Lower lobe of right lung (tissue), 2 donors: ENCODE results near the gene ENTPD2. TPM values are rescaled to one million over a fixed set of nuclear protein-coding genes. Genes with fewer than 3 reads are reported as not detected.
A peak's percentile ranks its signal among the peaks of the same experiment; 100 is the strongest.
"Not testable (repeated sequence)": the region's sequence is repeated elsewhere in the genome, so short reads cannot be mapped to it uniquely, and the experiment has no call there.

Source experiments
- ATAC-seq, 2 donors: fragments of 200-7000 bp; cut with Tn5 transposase; one replicate each; pipeline ENCODE4 v1.9.1; 2020 to 2022; ENCODE audit warnings: mild to moderate bottlenecking in 2 of 2, moderate library complexity in 2 of 2
- DNase-seq: peaks from one replicate; pipeline ENCODE4 v3.0.0-alpha.2; 2020
- H3K27ac ChIP-seq: fragments of 200-600 bp; one replicate; pipeline ENCODE4 v1.8.0; 2022
- H3K27me3 ChIP-seq: fragments of 200-600 bp; one replicate; pipeline ENCODE4 v1.8.0; 2022; ENCODE audit warnings: low read depth
- H3K36me3 ChIP-seq: fragments of 200-600 bp; one replicate; pipeline ENCODE4 v1.8.0; 2022; ENCODE audit warnings: mild to moderate bottlenecking
- H3K4me1 ChIP-seq: fragments of 200-600 bp; one replicate; pipeline ENCODE4 v1.8.0; 2022
- H3K4me3 ChIP-seq: fragments of 200-600 bp; one replicate; pipeline ENCODE4 v1.8.0; 2022; ENCODE audit warnings: mild to moderate bottlenecking
- H3K9me3 ChIP-seq: fragments of 200-600 bp; one replicate; pipeline ENCODE4 v1.8.0; 2022
- intact Hi-C: fragments of 100-400 bp; cut with DNase I; formaldehyde crosslinking; loops from one replicate; pipeline ENCODE4 v1.11.0; 2022
- total RNA-seq: library from RNA; stranded (reverse); fragmentation: NEBNext Ultra II Directional; extraction: Animal tissue kit (Norgen Biotek cat#: 25700); gene quantifications from one replicate; pipeline ENCODE4 v1.2.1, GENCODE V29; 2021
- TF ChIP-seq, protein P1 (sequence below): fragments of 200-600 bp; IDR thresholded peaks from one replicate; pipeline ENCODE4 v1.8.0; 2022; ENCODE audit warnings: antibody characterized with exemption, mild to moderate bottlenecking
- donor health status: DM: no; HTN: yes; CAD: no; lungs with severe emphysema.

The ENTPD2 gene
- total RNA-seq, 1 donor from 2014 or later, result 0.62 TPM

DNA sequence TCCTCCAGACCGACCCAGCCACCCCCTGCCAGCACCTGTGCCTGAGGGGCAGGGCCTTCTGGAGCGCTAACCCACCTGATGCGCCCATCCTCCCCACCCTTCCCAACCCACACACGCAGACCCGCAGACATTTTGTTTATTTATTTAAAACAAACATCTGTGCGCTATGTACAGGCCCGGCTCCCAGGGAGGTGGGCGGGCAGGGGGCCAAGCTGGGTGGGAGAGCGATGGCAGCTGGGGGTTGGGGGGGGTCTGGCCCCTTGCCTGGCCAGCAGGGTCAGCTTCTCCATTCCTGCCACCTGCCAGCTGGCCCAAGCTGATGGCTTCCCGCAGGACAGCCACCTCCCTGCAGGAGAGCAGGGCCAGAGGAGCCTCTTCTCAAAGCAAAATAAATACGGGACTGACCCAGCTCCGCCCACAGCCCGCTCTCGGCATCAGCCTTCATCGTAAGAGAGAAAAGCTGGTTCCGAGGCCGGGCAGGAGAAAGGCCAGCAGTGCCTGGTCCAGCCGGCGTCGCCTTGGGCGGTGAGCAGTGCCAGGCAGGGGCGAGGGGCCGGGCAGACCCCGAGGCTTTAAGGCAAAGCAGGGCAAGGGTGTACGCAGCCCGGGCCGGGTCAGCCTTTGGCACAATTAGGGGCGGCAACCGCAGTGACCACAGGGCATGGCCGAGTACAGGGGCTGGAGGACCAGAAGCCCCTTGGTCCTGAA is 46.6 kb downstream of the ENTPD2 start:
- DNase-seq (no peak), ATAC-seq (peak; percentile 4 to 34)
- TF ChIP-seq, protein P1, sequence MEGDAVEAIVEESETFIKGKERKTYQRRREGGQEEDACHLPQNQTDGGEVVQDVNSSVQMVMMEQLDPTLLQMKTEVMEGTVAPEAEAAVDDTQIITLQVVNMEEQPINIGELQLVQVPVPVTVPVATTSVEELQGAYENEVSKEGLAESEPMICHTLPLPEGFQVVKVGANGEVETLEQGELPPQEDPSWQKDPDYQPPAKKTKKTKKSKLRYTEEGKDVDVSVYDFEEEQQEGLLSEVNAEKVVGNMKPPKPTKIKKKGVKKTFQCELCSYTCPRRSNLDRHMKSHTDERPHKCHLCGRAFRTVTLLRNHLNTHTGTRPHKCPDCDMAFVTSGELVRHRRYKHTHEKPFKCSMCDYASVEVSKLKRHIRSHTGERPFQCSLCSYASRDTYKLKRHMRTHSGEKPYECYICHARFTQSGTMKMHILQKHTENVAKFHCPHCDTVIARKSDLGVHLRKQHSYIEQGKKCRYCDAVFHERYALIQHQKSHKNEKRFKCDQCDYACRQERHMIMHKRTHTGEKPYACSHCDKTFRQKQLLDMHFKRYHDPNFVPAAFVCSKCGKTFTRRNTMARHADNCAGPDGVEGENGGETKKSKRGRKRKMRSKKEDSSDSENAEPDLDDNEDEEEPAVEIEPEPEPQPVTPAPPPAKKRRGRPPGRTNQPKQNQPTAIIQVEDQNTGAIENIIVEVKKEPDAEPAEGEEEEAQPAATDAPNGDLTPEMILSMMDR, result no peak
- intact Hi-C loops, result no loop called here
- peaks cover 9% of the 10 kb centered on the region for H3K4me1 ChIP-seq
- H3K27me3 ChIP-seq, result no peaks in the 10 kb centered on the region
- no peak overlapping the region for H3K4me3 ChIP-seq
- H3K27ac ChIP-seq, result no peak overlapping the region
- peaks cover 14% of the 10 kb centered on the region for H3K36me3 ChIP-seq
- no peaks in the 10 kb centered on the region for H3K9me3 ChIP-seq

GRCh38 chr9:137006116-137007003 is 47.5 kb downstream of the ENTPD2 start:
- Histone ChIP-seq H3K36me3 (peaks cover 7% of the 10 kb centered on the region), H3K27ac (no peak overlapping the region), H3K9me3 (no peaks in the 10 kb centered on the region), H3K4me3 (no peak overlapping the region), H3K4me1 (peaks cover 9% of the 10 kb centered on the region), H3K27me3 (no peaks in the 10 kb centered on the region)
- TF ChIP-seq, protein P1, result no peak
- DNase-seq (no peak), ATAC-seq (peak; percentile 6 to 9)
- intact Hi-C loops, result no loop called here

- H3K36me3 ChIP-seq, H3K27ac ChIP-seq, ATAC-seq, DNase-seq, H3K9me3 ChIP-seq, H3K27me3 ChIP-seq, intact Hi-C loops, H3K4me3 ChIP-seq: not testable (repeated sequence)
- TF ChIP-seq, protein P1, result peak; percentile 47
- peaks cover 17% of the 10 kb centered on the region for H3K4me1 ChIP-seq
These were observed 49.6 kb downstream of the ENTPD2 start for GRCh38 chr9:137004285-137004684.

- DNase-seq, result no peak
These were observed 51.2 kb downstream of the ENTPD2 start for GRCh38 chr9:137002646-137003041.

GRCh38 chr9:137001857-137002645 is 51.8 kb downstream of the ENTPD2 start:
- Histone ChIP-seq H3K27ac (no peak overlapping the region), H3K4me1 (peaks cover 17% of the 10 kb centered on the region), H3K36me3 (no peaks in the 10 kb centered on the region), H3K27me3 (no peaks in the 10 kb centered on the region), H3K9me3 (no peaks in the 10 kb centered on the region), H3K4me3 (no peak overlapping the region)
- ATAC-seq, result no peak
- intact Hi-C loops, result no loop called here
- DNase-seq, result no peak
- TF ChIP-seq, protein P1, result no peak

More at GRCh38 chr9:137002646-137003041, 51.2 kb downstream of the ENTPD2 start:
- peaks cover 17% of the 10 kb centered on the region for H3K4me1 ChIP-seq
- no peak overlapping the region for H3K4me3 ChIP-seq
- no peak for ATAC-seq
- intact Hi-C loops, result no loop called here
- H3K27ac ChIP-seq, result no peak overlapping the region
- no peaks in the 10 kb centered on the region for H3K9me3 ChIP-seq
- TF ChIP-seq, protein P1, result no peak
- H3K36me3 ChIP-seq, result no peaks in the 10 kb centered on the region
- H3K27me3 ChIP-seq, result no peaks in the 10 kb centered on the region
